SK-N-SH (cell line): ENCODE data around the gene GRK1. TPM values are rescaled to one million over a fixed set of nuclear protein-coding genes. Genes with fewer than 3 reads are reported as not detected.
"Not testable (repeated sequence)": the region's sequence is repeated elsewhere in the genome, so short reads cannot be mapped to it uniquely, and the experiment has no call there.

Source experiments
- CTCF ChIA-PET: fragments of 300-600, 350-600 bp; formaldehyde crosslinking; extraction: SDS; loops from one replicate; lab custom pipeline; 2021; lab: Yijun Ruan, JAX
- POLR2A ChIA-PET: fragments of 350-600 bp; sonication (Branson Sonifier 250); formaldehyde crosslinking; extraction: SDS; loops from one replicate; lab custom pipeline; 2020; ENCODE audit warnings: antibody characterized with exemption, inconsistent platforms; lab: Yijun Ruan, JAX
- DNase-seq: peaks from one replicate; pipeline ENCODE4 v3.0.0; 2012
- H2AFZ ChIP-seq: fragments of 200-600 bp; sonication (generic); 2 replicates; pipeline ENCODE4 v1.8.1; 2016; ENCODE audit warnings: antibody characterized with exemption, mild to moderate bottlenecking, low read depth
- H3F3A ChIP-seq: fragments of 200-600 bp; sonication (generic); replicated peaks from 2 replicates; pipeline ENCODE3; 2016; ENCODE audit warnings: antibody characterized with exemption, mild to moderate bottlenecking; ENCODE audit not compliant: insufficient read depth
- H3K27ac ChIP-seq, 2 experiments: fragments of 200-500 bp in 1 of 2; fragments of 200-600 bp in 1 of 2; sonication (Bioruptor generic) in 1 of 2; sonication (generic), shearing (Covaris generic) in 1 of 2; 2 replicates each; pipeline versions ENCODE4 v1.5.1 to v1.6.1; 2014 to 2016; ENCODE audit warnings: low read depth in 2 of 2, inconsistent platforms in 1 of 2, low read length in 1 of 2, mild to moderate bottlenecking in 1 of 2, mixed read lengths in 1 of 2
- H3K27me3 ChIP-seq: fragments of 200-600 bp; sonication (generic), shearing (Covaris generic); 2 replicates; pipeline ENCODE4 v1.6.1; 2016; ENCODE audit warnings: mixed run types; ENCODE audit not compliant: insufficient read depth
- H3K36me3 ChIP-seq, 2 experiments: fragments of 200-500 bp in 1 of 2; fragments of 200-600 bp in 1 of 2; sonication (Bioruptor generic) in 1 of 2; sonication (generic) in 1 of 2; replicated peaks in 1 of 2; 2 replicates each; pipeline versions ENCODE3 to v1.5.1; 2014 to 2016; ENCODE audit warnings: low read length in 1 of 2, mild to moderate bottlenecking in 1 of 2; ENCODE audit not compliant: insufficient read depth in 2 of 2, control insufficient read depth in 1 of 2
- H3K4me1 ChIP-seq, 2 experiments: fragments of 200-500 bp in 1 of 2; fragments of 200-600 bp in 1 of 2; sonication (Bioruptor generic) in 1 of 2; sonication (generic), shearing (Covaris generic) in 1 of 2; 2 replicates each; pipeline versions ENCODE4 v1.5.1 to v1.6.1; 2014 to 2016; ENCODE audit warnings: low read depth in 1 of 2, low read length in 1 of 2, mixed run types in 1 of 2; ENCODE audit not compliant: insufficient read depth in 2 of 2, control insufficient read depth in 1 of 2
- H3K4me2 ChIP-seq: fragments of 200-600 bp; sonication (generic), shearing (Covaris generic); 2 replicates; pipeline ENCODE4 v1.6.1; 2017; ENCODE audit warnings: mixed run types
- H3K4me3 ChIP-seq, 2 experiments: fragments of 200-500 bp in 1 of 2; fragments of 200-600 bp in 1 of 2; sonication (Bioruptor generic) in 1 of 2; sonication (generic), shearing (Covaris generic) in 1 of 2; 2 replicates each; pipeline versions ENCODE4 v1.5.1 to v1.8.1; 2014 to 2016; ENCODE audit warnings: low read depth in 2 of 2, inconsistent platforms in 1 of 2, low read length in 1 of 2, mild to moderate bottlenecking in 1 of 2, mixed read lengths in 1 of 2, moderate library complexity in 1 of 2
- H3K79me2 ChIP-seq: fragments of 200-600 bp; sonication (generic); 2 replicates; pipeline ENCODE4 v1.8.1; 2017; ENCODE audit warnings: mild to moderate bottlenecking; ENCODE audit not compliant: insufficient read depth
- H3K9ac ChIP-seq: fragments of 200-600 bp; sonication (generic); 2 replicates; pipeline ENCODE4 v1.6.1; 2017; ENCODE audit warnings: mixed run types
- H3K9me2 ChIP-seq: fragments of 200-600 bp; sonication (generic); 2 replicates; pipeline ENCODE4 v1.6.1; 2017; ENCODE audit warnings: mixed run types
- H3K9me3 ChIP-seq: fragments of 200-600 bp; sonication (generic); 2 replicates; pipeline ENCODE4 v1.6.1; 2017; ENCODE audit warnings: mixed run types, mild to moderate bottlenecking, moderate library complexity
- H4K20me1 ChIP-seq: fragments of 200-600 bp; sonication (generic); 2 replicates; pipeline ENCODE4 v1.6.1; 2017; ENCODE audit warnings: mild to moderate bottlenecking, mixed run types; ENCODE audit not compliant: insufficient read depth
- NRF1 ChIP-seq: IDR thresholded peaks from 2 replicates; pipeline ENCODE4 v1.6.1; 2012; ENCODE audit warnings: low read depth, mild to moderate bottlenecking, low read length
- TCF12 ChIP-seq: IDR thresholded peaks from 2 replicates; pipeline ENCODE4 v1.4.0; 2012
- WGBS: methylation state at CpG from one replicate; pipeline ENCODE4 v1.1.6; 2017; ENCODE audit warnings: low lambda C conversion rate; 5-methylcytosine and 5-hydroxymethylcytosine counted together
- polyA plus RNA-seq, 3 experiments: library from polyadenylated mRNA; depleted of rRNA; stranded (reverse); fragments of >200 nt; gene quantifications; 2 replicates each; pipeline ENCODE4 v1.2.3, GENCODE V29; 2012
- TF ChIP-seq, protein P1 (sequence below): IDR thresholded peaks from 2 replicates; pipeline ENCODE4; 2012
- TF ChIP-seq, protein P2 (sequence below): fragments of 150-350 bp; IDR thresholded peaks from 2 replicates; pipeline ENCODE4 v1.6.1; 2016; ENCODE audit warnings: mild to moderate bottlenecking, low read depth, low read length

GRK1 gene
- polyA plus RNA-seq, 1 of the 3 experiments (the other 2 are of a cell fraction) = 0.12 TPM

DNA sequence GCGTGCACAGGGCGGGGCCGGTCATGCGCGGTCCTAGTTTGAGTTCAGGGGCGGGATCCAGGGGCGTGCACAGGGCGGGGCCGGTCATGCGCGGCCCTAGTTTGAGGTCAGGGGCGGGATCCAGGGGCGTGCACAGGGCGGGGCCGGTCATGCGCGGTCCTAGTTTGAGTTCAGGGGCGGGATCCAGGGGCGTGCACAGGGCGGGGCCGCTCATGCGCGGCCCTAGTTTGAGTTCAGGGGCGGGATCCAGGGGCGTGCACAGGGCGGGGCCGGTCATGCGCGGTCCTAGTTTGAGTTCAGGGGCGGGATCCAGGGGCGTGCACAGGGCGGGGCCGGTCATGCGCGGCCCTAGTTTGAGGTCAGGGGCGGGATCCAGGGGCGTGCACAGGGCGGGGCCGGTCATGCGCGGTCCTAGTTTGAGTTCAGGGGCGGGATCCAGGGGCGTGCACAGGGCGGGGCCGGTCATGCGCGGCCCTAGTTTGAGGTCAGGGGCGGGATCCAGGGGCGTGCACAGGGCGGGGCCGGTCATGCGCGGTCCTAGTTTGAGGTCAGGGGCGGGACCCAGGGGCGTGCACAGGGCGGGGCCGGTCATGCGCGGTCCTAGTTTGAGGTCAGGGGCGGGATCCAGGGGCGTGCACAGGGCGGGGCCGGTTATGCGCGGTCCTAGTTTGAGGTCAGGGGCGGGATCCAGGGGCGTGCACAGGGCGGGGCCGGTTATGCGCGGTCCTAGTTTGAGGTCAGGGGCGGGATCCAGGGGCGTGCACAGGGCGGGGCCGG is 58.5 kb downstream of the GRK1 start:
- not testable (repeated sequence) for DNase-seq

DNA sequence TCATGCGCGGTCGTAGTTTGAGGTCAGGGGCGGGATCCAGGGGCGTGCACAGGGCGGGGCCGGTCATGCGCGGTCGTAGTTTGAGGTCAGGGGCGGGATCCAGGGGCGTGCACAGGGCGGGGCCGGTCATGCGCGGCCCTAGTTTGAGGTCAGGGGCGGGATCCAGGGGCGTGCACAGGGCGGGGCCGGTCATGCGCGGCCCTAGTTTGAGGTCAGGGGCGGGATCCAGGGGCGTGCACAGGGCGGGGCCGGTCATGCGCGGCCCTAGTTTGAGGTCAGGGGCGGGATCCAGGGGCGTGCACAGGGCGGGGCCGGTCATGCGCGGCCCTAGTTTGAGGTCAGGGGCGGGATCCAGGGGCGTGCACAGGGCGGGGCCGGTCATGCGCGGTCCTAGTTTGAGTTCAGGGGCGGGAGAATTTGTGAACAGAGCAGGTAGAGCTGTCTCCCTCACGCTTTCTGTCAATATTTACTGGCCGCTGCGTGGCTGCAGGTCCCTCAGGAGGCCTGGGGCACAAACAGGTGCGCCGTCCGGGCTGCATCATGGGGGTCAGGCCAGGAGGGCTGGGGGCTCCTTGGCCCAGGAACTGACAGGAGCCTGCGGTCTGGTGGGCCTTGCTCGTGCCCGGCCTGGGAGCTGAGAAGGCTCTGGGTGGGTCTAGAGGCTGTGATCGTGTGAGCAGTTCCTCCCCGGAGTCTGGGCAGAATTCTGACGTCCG is 59.2 kb downstream of the GRK1 start:
- peak; percentile 59 for DNase-seq
- H3K36me3 ChIP-seq, POLR2A ChIA-PET, H4K20me1 ChIP-seq, H2AFZ ChIP-seq, H3K27me3 ChIP-seq, H3K9me2 ChIP-seq, H3K9ac ChIP-seq, H3K79me2 ChIP-seq, H3K9me3 ChIP-seq: not testable (repeated sequence)
- Histone ChIP-seq H3K27ac (peak overlapping the region; percentile 21 to 82; a peak in 3 of 4 replicates), H3F3A (peaks cover 13% of the 10 kb centered on the region), H3K4me3 (peak overlapping the region; percentile 51 to 55; a peak in 3 of 4 replicates), H3K4me2 (peak overlapping the region; percentile 73; the same call in 1 of the 2 replicates), H3K4me1 (peaks cover 0 to 35% of the 10 kb centered on the region in 2 experiments; a peak in 1 of 4 replicates)
- WGBS = 33% methylated on average over 3 of the region's 54 CpGs
- CTCF ChIA-PET = interaction anchor here (0.8 kb wide), 1 partner anchor 76 kb away, joined by 3 read pairs; no protein-coding TSS in a partner anchor

More for the DNA sequence above, 58.5 kb downstream of the GRK1 start:
- H3K4me2 ChIP-seq, H2AFZ ChIP-seq, H3K27me3 ChIP-seq, H3K79me2 ChIP-seq, H3K9me3 ChIP-seq, H3K36me3 ChIP-seq, H3K9ac ChIP-seq, H3K9me2 ChIP-seq, H3K4me3 ChIP-seq, H3K27ac ChIP-seq, POLR2A ChIA-PET, H4K20me1 ChIP-seq: not testable (repeated sequence)
- Histone ChIP-seq H3F3A (peaks cover 13% of the 10 kb centered on the region), H3K4me1 (peaks cover 0 to 35% of the 10 kb centered on the region in 2 experiments; a peak in 1 of 4 replicates)
- CTCF ChIA-PET = interaction anchor here (0.9 to 1.7 kb wide), 10 partner anchors 16 to 501 kb away, joined by 3 to 19 read pairs (median 4); partner anchors contain the start of genes ATP4B and GRK1
- TF ChIP-seq, protein P1, sequence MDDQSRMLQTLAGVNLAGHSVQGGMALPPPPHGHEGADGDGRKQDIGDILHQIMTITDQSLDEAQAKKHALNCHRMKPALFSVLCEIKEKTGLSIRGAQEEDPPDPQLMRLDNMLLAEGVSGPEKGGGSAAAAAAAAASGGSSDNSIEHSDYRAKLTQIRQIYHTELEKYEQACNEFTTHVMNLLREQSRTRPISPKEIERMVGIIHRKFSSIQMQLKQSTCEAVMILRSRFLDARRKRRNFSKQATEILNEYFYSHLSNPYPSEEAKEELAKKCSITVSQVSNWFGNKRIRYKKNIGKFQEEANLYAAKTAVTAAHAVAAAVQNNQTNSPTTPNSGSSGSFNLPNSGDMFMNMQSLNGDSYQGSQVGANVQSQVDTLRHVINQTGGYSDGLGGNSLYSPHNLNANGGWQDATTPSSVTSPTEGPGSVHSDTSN = peak; percentile 44
- 0 out of 2 replicates have a peak, but pooled peaks have one; percentile 11 for TF ChIP-seq NRF1
- no CpG with 5 or more reads among the region's 75 CpGs for WGBS

DNA sequence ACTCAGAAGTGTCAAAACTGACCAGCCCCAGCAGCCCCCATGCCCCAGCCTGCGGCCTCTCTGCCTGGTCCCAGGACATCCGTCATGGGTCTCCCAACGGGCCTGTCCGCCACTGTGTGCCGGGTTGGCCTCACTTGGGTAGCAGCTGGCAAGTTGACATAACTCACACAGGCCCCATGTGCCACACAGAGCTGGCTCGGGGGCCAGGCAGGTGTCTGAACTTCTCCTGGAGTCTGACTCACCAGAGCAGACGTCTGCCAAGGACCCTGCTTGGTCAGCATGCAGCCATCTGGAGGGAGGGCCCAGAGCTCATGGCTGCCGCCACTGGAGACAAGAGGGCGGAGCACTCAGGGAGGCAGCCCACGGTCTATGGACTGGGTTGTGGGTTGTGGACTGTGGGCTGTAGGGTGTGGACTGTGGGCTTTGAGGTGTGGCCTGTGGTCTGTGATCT is 60.0 kb downstream of the GRK1 start:
- ChIA-PET CTCF (interaction anchor here (0.8 kb wide), 1 partner anchor 75 kb away, joined by 3 read pairs; no protein-coding TSS in a partner anchor), POLR2A (no interaction called here)
- H3K9ac ChIP-seq = no peak overlapping the region
- no peaks in the 10 kb centered on the region for H3K9me2 ChIP-seq
- peak overlapping the region; percentile 73; the same call in 1 of the 2 replicates for H3K4me2 ChIP-seq
- no peaks in the 10 kb centered on the region for H3K9me3 ChIP-seq
- H3K36me3 ChIP-seq = no peaks in the 10 kb centered on the region
- H3F3A ChIP-seq = peaks cover 13% of the 10 kb centered on the region
- DNase-seq = no peak
- H3K79me2 ChIP-seq = no peaks in the 10 kb centered on the region
- H2AFZ ChIP-seq = no peak overlapping the region
- TF ChIP-seq TCF12 = peak; percentile 68; the same call in 1 of the 2 replicates
- TF ChIP-seq, protein P2, sequence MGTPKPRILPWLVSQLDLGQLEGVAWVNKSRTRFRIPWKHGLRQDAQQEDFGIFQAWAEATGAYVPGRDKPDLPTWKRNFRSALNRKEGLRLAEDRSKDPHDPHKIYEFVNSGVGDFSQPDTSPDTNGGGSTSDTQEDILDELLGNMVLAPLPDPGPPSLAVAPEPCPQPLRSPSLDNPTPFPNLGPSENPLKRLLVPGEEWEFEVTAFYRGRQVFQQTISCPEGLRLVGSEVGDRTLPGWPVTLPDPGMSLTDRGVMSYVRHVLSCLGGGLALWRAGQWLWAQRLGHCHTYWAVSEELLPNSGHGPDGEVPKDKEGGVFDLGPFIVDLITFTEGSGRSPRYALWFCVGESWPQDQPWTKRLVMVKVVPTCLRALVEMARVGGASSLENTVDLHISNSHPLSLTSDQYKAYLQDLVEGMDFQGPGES = no peak
- peaks cover 0 to 35% of the 10 kb centered on the region in 2 experiments; a peak in 1 of 4 replicates for H3K4me1 ChIP-seq
- WGBS = 0% methylated on average over 1 of the region's 10 CpGs
- H3K4me3 ChIP-seq = peak overlapping the region in 1 of 2 experiments; percentile 51; a peak in 2 of 4 replicates
- no peaks in the 10 kb centered on the region for H3K27me3 ChIP-seq
- H4K20me1 ChIP-seq = no peaks in the 10 kb centered on the region
- peak overlapping the region; percentile 21 to 82; a peak in 3 of 4 replicates for H3K27ac ChIP-seq
